HepG2 (cell line): ENCODE data around the gene NUBP2. TPM values are rescaled to one million over a fixed set of nuclear protein-coding genes. Genes with fewer than 3 reads are reported as not detected.
A peak's percentile ranks its signal among the peaks of the same experiment; 100 is the strongest.

Experiments
- ETV6 ChIP-seq: sonication (generic); formaldehyde crosslinking; conservative IDR thresholded peaks from 2 replicates; pipeline ENCODE4 v1.4.0; 2020; ENCODE audit warnings: missing genetic modification reagents
- GTF2F1 ChIP-seq: fragments of 150-350 bp; IDR thresholded peaks from 2 replicates; pipeline ENCODE4 v1.6.1; 2014; ENCODE audit warnings: low read length
- HINFP ChIP-seq: sonication (generic); formaldehyde crosslinking; IDR thresholded peaks from 2 replicates; pipeline ENCODE4 v1.4.0; 2020; ENCODE audit warnings: low read depth, mild to moderate bottlenecking, missing genetic modification reagents
- KDM1A ChIP-seq: IDR thresholded peaks from 2 replicates; pipeline ENCODE4 v1.6.1; 2016; ENCODE audit warnings: missing compliant biosample characterization
- KDM5B ChIP-seq: sonication (generic); formaldehyde crosslinking; IDR thresholded peaks from 2 replicates; pipeline ENCODE4 v1.4.0; 2020; ENCODE audit warnings: missing genetic modification reagents, mild to moderate bottlenecking, borderline replicate concordance
- MAZ ChIP-seq, 2 experiments: sonication (generic) in 1 of 2; formaldehyde crosslinking in 1 of 2; IDR thresholded peaks; 2 replicates each; pipeline versions ENCODE4 v1.5.0 to v1.6.1; 2012 to 2020; ENCODE audit warnings: low read depth in 2 of 2, mild to moderate bottlenecking in 2 of 2, borderline replicate concordance in 1 of 2, improper control_type of control experiment in 1 of 2, low read length in 1 of 2, missing genetic modification reagents in 1 of 2, moderate library complexity in 1 of 2
- NFAT5 ChIP-seq: sonication (generic); formaldehyde crosslinking; IDR thresholded peaks from 2 replicates; pipeline ENCODE4 v1.4.0; 2020; ENCODE audit warnings: missing genetic modification reagents
- SP140L ChIP-seq: sonication (generic); formaldehyde crosslinking; IDR thresholded peaks from 2 replicates; pipeline ENCODE4 v1.4.0; 2020; ENCODE audit warnings: missing genetic modification reagents, borderline replicate concordance
- THYN1 ChIP-seq: sonication (generic); formaldehyde crosslinking; IDR thresholded peaks from 2 replicates; pipeline ENCODE4 v1.8.1; 2023; ENCODE audit warnings: low read depth, mild to moderate bottlenecking, moderate library complexity, missing genetic modification reagents, borderline replicate concordance
- TOPORS ChIP-seq: sonication (generic); formaldehyde crosslinking; IDR thresholded peaks from 2 replicates; pipeline ENCODE4 v1.8.0; 2023; ENCODE audit warnings: mild to moderate bottlenecking, missing genetic modification reagents
- TP53 ChIP-seq: sonication (generic); formaldehyde crosslinking; conservative IDR thresholded peaks from 2 replicates; pipeline ENCODE4 v1.4.0; 2020; ENCODE audit warnings: missing genetic modification reagents
- YEATS2 ChIP-seq: sonication (generic); formaldehyde crosslinking; IDR thresholded peaks from 2 replicates; pipeline ENCODE4 v1.4.0; 2020; ENCODE audit warnings: missing genetic modification reagents, borderline replicate concordance
- ZBTB26 ChIP-seq: IDR thresholded peaks from 2 replicates; pipeline ENCODE4 v1.6.1; 2016; ENCODE audit warnings: missing compliant biosample characterization, missing genetic modification reagents, borderline replicate concordance
- ZBTB7B ChIP-seq: sonication (generic); formaldehyde crosslinking; IDR thresholded peaks from 2 replicates; pipeline ENCODE4 v1.4.0; 2020; ENCODE audit warnings: missing genetic modification reagents
- ZFAT ChIP-seq: sonication (generic); formaldehyde crosslinking; conservative IDR thresholded peaks from 2 replicates; pipeline ENCODE4 v1.8.1; 2023; ENCODE audit warnings: missing genetic modification reagents, inconsistent platforms
- ZNF44 ChIP-seq: sonication (generic); formaldehyde crosslinking; IDR thresholded peaks from 2 replicates; pipeline ENCODE4 v1.5.1; 2020; ENCODE audit warnings: mild to moderate bottlenecking, missing genetic modification reagents
- ZNF574 ChIP-seq: sonication (generic); formaldehyde crosslinking; IDR thresholded peaks from 2 replicates; pipeline ENCODE4 v1.4.0; 2020; ENCODE audit warnings: missing genetic modification reagents
- polyA plus RNA-seq, 8 experiments: library from polyadenylated mRNA; depleted of rRNA in 3 of 8; stranded (reverse) in 7 of 8; unstranded in 1 of 8; fragments of >200 nt; fragmentation: Illumina TruSeq in 4 of 8; extraction: Trizol in 4 of 8; gene quantifications; 2 replicates each; pipeline versions ENCODE4 v1.2.1 to v1.2.3, GENCODE V29; 2011 to 2016; ENCODE audit warnings: low read depth in 4 of 8, missing spikeins in 1 of 8, mixed read lengths in 1 of 8; ENCODE audit not compliant: insufficient read depth in 1 of 8
- total RNA-seq, 5 experiments: library from RNA; depleted of rRNA; stranded (reverse); fragments of >200 nt; fragmentation: Illumina TruSeq; extraction: Trizol; gene quantifications; 2 replicates each; pipeline ENCODE4 v1.2.3, GENCODE V29; 2016; ENCODE audit warnings: low read depth in 1 of 5

Gene NUBP2
- total and polyA plus RNA-seq, 2 of the 13 experiments (the other 11 are each of a cell fraction or from before 2014, with no cell fraction given) = 25.7 to 61.5 TPM

GRCh38 chr16:1826691-1827573 is 44.2 kb downstream of the NUBP2 start, which contains the start of the genes FAHD1 and HAGH (continued):
- TF ChIP-seq TOPORS (CRISPR knock-in tag) (no peak; the same call in 1 of the 2 replicates), HINFP (CRISPR knock-in tag) (peak; percentile 82; the same call in 1 of the 2 replicates), SP140L (no peak), KDM5B (CRISPR knock-in tag) (peak; percentile 97), ZFAT (no peak), GTF2F1 (peak; percentile 77; the same call in 1 of the 2 replicates), ETV6 (CRISPR knock-in tag) (0 out of 2 replicates have a peak, but pooled peaks have one; percentile 16), NFAT5 (CRISPR knock-in tag) (peak; percentile 82; the same call in 1 of the 2 replicates), YEATS2 (peak; percentile 95), ZBTB26 (CRISPR knock-in tag) (no peak), ZNF574 (CRISPR knock-in tag) (peak; percentile 88), MAZ (IDR thresholded peaks at IDR 0.05; ENCODE audit: borderline replicate concordance, low read depth, low read length) (peak; percentile 60; the same call in 1 of the 2 replicates), MAZ (CRISPR knock-in tag; IDR thresholded peaks at IDR 0.05; ENCODE audit: low read depth) (peak; percentile 77), TP53 (CRISPR knock-in tag) (no peak), KDM1A (CRISPR knock-in tag) (no peak), ZBTB7B (CRISPR knock-in tag) (peak; percentile 79), THYN1 (CRISPR knock-in tag) (no peak), ZNF44 (peak; percentile 84; the same call in 1 of the 2 replicates)
